ENCODE measurements around the gene TRAPPC2L. TPM values are rescaled to one million over a fixed set of nuclear protein-coding genes. Genes with fewer than 3 reads are reported as not detected.

TRAPPC2L gene
- total RNA-seq, 1 donor from 2014 or later = 48.3 TPM

GRCh38 chr16:88910284-88911135 lies 53.6 kb downstream of the TRAPPC2L start:
- no peak overlapping the region for H3K4me3 ChIP-seq (ENCODE audit: low read depth, low read length)
- no peak for DNase-seq (ENCODE audit: low read depth)
- no peak for TF ChIP-seq CTCF (conservative IDR thresholded peaks at IDR 0.05; ENCODE audit: low read depth, low read length)

- H3K4me3 ChIP-seq (ENCODE audit: low read depth, low read length) = no peak overlapping the region
- no peak for DNase-seq (ENCODE audit: low read depth)
- TF ChIP-seq CTCF (conservative IDR thresholded peaks at IDR 0.05; ENCODE audit: low read depth, low read length) = no peak
These were observed 54.4 kb downstream of the TRAPPC2L start for GRCh38 chr16:88911136-88911945.

- DNase-seq (ENCODE audit: low read depth) = no peak
- TF ChIP-seq CTCF (conservative IDR thresholded peaks at IDR 0.05; ENCODE audit: low read depth, low read length) = no peak
- H3K4me3 ChIP-seq (ENCODE audit: low read depth, low read length) = no peak overlapping the region
These were observed 55.0 kb downstream of the TRAPPC2L start for GRCh38 chr16:88911946-88912310.

Other genes starting within 250 kb of the TRAPPC2L start
- 0.17 TPM in 1 of 2 replicates, not detected in the other for gene IL17C, start 218.6 kb upstream of the TRAPPC2L start, total RNA-seq
- 877 and 896 TPM in 2 replicates for gene CYBA, start 206.1 kb upstream of the TRAPPC2L start, total RNA-seq
- gene MVD, start 194.0 kb upstream of the TRAPPC2L start, total RNA-seq = 76.2 and 167 TPM in 2 replicates
- gene SNAI3, start 170.6 kb upstream of the TRAPPC2L start, total RNA-seq = 0.23 and 0.58 TPM in 2 replicates
- 29.7 and 32.8 TPM in 2 replicates for gene RNF166, start 150.7 kb upstream of the TRAPPC2L start, total RNA-seq
- 9.3 and 26.6 TPM in 2 replicates for gene CTU2, start 150.6 kb upstream of the TRAPPC2L start, total RNA-seq
- gene PIEZO1, start 71.9 kb upstream of the TRAPPC2L start, total RNA-seq = 245 and 246 TPM in 2 replicates
- 76.2 and 88.5 TPM in 2 replicates for gene CDT1, start 53.3 kb upstream of the TRAPPC2L start, total RNA-seq
- gene APRT, start 45.2 kb upstream of the TRAPPC2L start, total RNA-seq = 242 and 300 TPM in 2 replicates
- 9.2 and 18.3 TPM in 2 replicates for gene GALNS, start 180 bp upstream of the TRAPPC2L start, total RNA-seq
- gene PABPN1L, start 9.5 kb downstream of the TRAPPC2L start, total RNA-seq = not detected in 2 replicates
- 0.86 TPM in 1 of 2 replicates, not detected in the other for gene CBFA2T3, start 120.1 kb downstream of the TRAPPC2L start, total RNA-seq
- 16.5 and 27.7 TPM in 2 replicates for gene ACSF3, start 236.7 kb downstream of the TRAPPC2L start, total RNA-seq